NCI-H1417 (cell line): ENCODE measurements around the gene GNAO1.

Source experiments
- DNase-seq, 3 experiments: peaks; one replicate each; lab custom pipeline; 2025; lab: John Stamatoyannopoulos, UW

Gene GNAO1

GRCh38 chr16:56289416-56289815 lies 98.1 kb downstream of the GNAO1 start:
- DNase-seq: no peak

DNA sequence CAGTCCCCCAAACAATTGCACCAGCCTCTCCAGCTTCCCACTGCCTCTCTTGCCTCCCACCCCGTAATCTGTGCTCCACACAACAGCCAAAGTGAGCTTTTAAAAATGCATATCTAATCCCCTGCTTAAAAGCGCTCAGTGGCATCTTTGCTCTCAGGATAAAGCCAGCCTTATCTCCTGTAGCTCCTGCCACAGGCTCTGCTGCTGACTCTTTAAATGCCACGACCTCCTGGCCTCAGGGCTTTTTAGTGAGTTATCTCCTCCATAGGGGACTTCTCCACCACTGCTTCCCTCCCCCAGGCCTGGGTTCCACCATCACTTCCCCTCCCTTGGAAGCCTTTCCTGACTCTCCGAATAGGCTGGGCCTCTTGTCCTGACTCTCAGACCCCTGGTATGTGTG lies 98.6 kb downstream of the GNAO1 start:
- no peak for DNase-seq

GRCh38 chr16:56294014-56294413 lies 102.7 kb downstream of the GNAO1 start:
- no peak for DNase-seq

- DNase-seq: no peak
These were observed 103.3 kb downstream of the GNAO1 start for GRCh38 chr16:56294579-56294978.

DNA sequence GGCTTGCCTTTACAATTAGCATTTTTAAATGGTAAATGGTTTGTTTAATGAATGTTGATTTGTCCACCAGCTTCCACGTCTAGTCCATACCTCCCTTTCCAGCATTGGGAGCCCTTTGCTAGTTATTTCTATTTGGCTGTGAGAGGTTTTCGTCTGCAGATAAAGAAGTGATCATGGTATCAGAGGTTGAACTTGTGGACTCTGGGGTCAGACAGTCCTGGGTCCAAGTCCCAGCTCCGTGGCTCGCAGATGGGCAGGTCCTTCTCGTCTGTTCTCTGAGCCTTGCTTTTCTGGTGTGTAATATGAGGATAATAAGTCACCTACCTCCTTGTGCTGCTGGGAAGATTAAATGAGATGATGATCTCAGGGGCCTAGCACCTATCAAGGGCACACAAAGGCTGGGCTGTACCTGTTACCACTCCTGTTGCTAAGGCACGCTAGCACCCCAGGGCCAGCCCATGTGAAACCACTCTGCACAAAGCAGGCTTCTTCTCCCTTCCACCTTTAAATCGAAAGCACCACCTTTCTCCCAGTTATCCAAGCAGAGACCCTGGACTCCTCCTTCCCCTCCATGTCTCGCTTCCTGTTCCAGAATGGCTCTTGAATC lies 103.9 kb downstream of the GNAO1 start:
- DNase-seq: no peak

DNA sequence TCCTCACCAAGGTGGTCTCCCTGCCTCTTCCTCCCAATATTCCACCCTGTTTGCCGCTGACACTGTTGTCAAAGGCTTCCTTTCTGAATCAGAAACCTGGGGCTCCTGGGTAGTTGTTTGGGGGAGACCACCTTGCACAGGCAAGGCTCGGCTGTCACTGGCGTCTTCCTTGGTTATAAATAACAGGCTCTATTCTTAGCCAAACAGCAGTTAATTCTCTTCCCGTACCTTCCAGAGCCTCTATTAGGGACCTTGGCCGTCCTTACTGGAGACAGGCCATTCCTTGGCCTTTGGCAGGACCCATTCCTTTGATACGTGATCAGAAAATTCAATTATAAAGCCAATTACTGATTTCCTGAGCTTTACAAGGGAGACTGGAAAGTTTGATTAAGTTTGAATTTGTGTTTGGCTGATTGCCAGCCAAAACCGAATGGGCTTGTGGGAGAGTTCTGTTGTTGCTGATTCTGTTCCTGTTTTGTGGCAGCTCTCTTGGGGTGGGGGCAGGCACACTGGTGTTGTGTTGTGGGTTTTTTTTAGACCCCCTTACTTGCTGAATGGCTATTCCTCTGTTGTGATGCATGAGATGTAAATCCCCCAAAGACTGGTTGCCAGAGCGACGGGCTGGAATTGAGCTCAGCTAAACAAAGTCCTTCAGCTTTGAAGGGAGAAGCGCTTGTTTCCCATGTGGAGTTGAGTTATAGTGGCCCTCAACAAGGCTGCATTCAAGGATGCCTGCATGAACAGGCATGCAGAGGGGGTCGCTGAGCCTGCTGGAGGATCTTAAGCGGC lies 104.6 kb downstream of the GNAO1 start:
- no peak for DNase-seq

GRCh38 chr16:56297684-56298083 lies 106.4 kb downstream of the GNAO1 start:
- DNase-seq: no peak

GRCh38 chr16:56298116-56298515 lies 106.8 kb downstream of the GNAO1 start:
- no peak for DNase-seq

DNA sequence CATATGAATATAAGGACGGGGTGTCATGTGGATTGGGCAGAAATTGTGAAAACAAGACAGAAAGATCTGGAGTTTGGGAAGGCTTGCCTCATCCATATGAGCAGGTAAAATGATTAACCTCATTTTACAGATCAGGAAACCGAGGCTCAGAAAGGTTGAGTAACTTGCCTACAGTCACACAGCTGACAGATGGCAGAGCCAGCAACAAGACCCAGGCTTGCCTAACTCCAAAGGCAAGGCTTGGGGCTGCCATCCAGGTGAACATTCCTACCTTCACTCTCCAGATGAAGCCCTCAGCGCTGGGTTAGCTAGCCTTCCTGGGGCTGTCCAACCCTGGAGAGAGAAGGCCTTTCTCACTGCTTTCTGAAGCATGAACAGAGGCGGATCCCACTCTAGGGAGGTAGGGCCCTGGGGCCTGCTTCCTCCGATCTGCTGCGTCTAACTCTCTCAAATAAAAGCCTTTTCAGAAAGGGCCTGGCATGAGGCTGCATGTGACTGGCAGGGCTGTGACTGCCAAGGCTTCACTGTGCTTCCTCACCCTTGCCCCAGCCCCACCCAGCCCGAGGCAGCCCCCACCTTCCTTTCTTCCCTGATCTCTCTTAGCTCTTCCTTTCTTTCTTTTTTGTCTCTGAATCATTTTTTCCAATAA lies 107.8 kb downstream of the GNAO1 start:
- no peak for DNase-seq

DNA sequence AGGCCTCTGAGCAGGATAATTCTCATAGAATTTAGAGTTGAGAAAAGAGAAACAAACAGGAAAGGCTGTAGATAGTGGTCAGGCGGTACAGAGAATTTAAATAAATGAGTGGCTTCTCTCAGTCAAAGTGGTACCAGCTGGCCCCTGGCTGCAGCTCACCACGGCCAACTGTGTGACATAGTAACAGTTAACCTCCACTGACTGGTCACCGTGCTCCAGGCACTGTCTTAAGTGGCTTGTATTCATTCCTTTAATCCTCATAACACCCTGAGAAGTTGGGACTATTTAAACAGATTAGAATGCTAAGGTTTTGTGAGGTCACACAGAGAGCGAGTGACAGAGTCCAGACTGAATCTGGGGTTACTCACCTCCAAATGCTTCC lies 108.9 kb downstream of the GNAO1 start:
- DNase-seq: no peak

GRCh38 chr16:56300891-56301850 lies 109.9 kb downstream of the GNAO1 start:
- no peak for DNase-seq

DNA sequence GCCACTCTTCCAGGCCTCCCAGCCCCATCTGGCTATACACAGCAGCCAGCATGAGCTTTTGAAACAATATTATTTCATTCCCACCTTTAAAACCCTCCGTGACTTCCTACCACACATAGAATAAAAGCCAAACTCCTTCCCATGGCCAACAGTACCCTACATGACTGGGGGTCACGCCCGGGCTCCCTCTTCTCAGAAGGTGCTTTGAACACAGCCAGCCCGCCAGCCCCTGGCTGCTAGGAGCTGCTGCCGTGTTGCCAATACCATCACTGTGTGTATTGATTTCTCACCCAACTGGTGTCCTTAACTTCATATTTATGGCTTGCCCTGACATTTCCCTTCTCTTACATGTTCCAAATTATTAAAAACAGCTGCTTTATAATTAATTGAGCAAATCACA lies 111.2 kb downstream of the GNAO1 start:
- no peak for DNase-seq

GRCh38 chr16:56303066-56303715 lies 111.9 kb downstream of the GNAO1 start:
- DNase-seq: no peak

DNA sequence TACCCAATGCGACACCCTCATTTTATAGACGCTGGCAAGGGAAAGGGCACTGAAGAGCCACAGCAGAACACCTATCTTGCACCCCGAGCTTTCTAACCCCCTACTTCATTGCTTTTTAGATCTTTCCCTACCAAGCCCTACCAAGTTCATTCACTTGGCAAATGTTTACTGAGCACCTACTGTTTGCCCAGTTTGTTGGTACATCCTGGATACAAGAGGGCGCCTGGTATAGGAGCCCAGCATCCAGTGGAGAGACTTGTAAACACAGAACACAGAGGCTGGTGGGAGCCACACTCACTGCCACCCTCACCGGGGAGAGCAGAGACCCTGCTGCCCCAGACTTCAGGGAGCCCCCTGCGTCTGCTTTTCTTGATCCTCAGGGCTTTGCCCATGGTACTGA lies 112.6 kb downstream of the GNAO1 start:
- DNase-seq: no peak

DNA sequence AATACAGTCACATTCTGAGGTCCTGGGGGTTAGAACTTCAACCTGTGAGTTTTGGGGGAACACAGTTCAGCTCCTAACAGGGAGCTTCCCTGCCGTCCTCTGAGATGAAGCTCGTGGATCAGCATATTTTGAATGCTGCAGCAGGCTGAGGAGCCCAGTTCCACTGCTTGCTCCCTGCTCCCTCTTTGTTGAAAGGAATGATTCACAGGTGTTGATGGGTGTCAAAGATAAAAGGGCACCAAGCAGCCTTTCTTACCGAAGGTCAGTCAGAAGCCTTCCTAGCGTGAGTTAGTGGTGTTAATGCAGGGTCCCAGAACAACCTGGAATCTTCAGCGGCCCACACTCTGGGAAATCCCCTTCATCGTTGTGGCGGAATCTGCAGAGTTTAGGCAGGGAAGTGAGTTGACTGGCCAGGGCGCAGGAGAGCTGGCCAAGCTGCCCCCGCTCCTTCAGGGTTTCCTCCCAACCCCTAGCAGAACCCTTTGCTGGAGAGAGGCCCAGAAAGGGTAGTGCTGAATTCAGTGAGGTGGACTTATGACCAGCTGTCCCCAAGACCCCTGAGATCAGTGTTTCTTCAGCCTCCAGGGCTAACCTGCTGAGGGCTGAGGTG lies 114.8 kb downstream of the GNAO1 start:
- no peak for DNase-seq

GRCh38 chr16:56306690-56307533 lies 115.6 kb downstream of the GNAO1 start:
- no peak for DNase-seq

DNA sequence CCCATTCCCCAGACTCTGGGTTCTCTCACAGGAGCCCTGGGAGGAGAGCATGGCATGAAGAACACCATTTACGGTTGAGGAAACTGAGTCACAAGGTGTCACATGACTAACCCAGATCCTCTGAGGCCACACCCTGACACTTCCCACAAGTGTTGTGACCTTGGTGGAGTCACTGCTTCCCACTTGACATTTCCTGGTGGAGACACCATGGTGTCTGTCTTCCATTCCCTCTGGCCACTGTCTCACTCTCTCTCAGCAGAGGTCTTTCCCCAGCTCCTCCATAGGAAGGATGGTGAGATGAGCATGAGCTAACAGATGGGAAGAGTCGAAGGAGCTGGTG lies 116.2 kb downstream of the GNAO1 start:
- DNase-seq: no peak

DNA sequence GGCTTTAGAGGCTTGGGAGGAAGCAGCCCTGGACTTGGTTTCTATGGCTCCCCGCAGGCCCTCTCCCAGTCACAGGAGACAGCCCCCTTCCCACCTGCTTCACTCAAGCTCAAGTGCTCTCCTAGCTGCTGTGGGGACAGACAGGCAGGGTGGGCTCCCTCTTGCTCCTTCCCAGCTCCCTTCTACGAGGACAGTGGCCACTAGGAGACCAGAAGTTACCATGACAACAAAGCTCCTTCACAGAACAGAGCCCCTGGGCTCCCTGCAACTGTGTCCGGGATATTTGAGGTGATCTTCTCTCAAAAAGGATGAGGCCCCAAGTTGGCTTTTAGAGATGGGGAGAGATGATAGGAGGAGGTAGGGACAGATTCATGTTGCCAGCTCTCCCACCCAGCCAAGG lies 117.7 kb downstream of the GNAO1 start:
- no peak for DNase-seq

DNA sequence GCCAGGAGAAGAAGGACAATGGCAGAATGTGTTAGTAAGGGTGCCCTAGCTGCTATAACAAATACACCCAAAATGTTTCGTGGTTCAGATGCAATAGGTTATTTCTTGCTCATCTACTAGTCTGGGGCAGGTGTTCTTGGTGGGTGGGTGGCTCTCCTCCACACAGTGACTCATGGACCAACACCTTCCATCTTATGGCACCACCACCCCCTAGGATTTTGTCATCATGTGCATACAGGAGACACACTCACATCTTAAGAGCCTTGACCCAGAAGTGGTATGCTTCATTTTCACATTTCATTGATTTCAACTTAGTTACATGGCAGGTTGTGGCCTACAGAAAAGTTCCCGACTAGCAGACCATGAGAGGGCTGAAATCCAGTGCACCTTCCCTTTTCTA lies 119.4 kb downstream of the GNAO1 start:
- DNase-seq: no peak
